OCI-LY7 (cell line): ENCODE data around the gene BEND5. TPM values are rescaled to one million over a fixed set of nuclear protein-coding genes. Genes with fewer than 3 reads are reported as not detected.

Source experiments
- BruUV-seq: library from RNA; stranded (reverse); fragments of 400-500 nt; replicated peaks from 2 replicates; lab custom pipeline; 2021; lab: Mats Ljungman, UMichigan
- CTCF ChIA-PET: fragments of 300-600 bp; sonication (Branson Sonifier 250); formaldehyde crosslinking; loops from one replicate; lab custom pipeline; 2022; ENCODE audit warnings: antibody characterized with exemption; ENCODE audit not compliant: unreplicated experiment; lab: Charles Lee
- POLR2A ChIA-PET: fragments of 300-600 bp; sonication (Branson Sonifier 250); formaldehyde crosslinking; loops from one replicate; lab custom pipeline; 2022; ENCODE audit warnings: antibody characterized with exemption; lab: Charles Lee
- DNase-seq: peaks from one replicate; pipeline ENCODE4 v3.0.0-alpha.2; 2015; ENCODE audit warnings: low spot score
- H2AFZ ChIP-seq: fragments of 200-600 bp; sonication (generic), shearing (Covaris generic); 2 replicates; pipeline ENCODE4 v1.6.1; 2014; ENCODE audit warnings: mild to moderate bottlenecking, antibody characterized with exemption, low read length, moderate library complexity
- H3K27ac ChIP-seq: fragments of 200-600 bp; sonication (generic); 2 replicates; pipeline ENCODE4 v1.5.1; 2014; ENCODE audit warnings: mixed run types, low read depth, mild to moderate bottlenecking, moderate library complexity, low read length, inconsistent platforms; ENCODE audit not compliant: poor library complexity, severe bottlenecking
- H3K36me3 ChIP-seq: fragments of 200-600 bp; sonication (generic); 2 replicates; pipeline ENCODE4 v1.6.1; 2014; ENCODE audit warnings: mild to moderate bottlenecking, antibody characterized with exemption, low read length, moderate library complexity, mixed read lengths; ENCODE audit not compliant: insufficient read depth
- H3K4me1 ChIP-seq: fragments of 200-600 bp; sonication (generic); 2 replicates; pipeline ENCODE4 v1.5.1; 2014; ENCODE audit warnings: mild to moderate bottlenecking, low read length; ENCODE audit not compliant: insufficient read depth, poor library complexity, severe bottlenecking
- H3K4me2 ChIP-seq: fragments of 200-600 bp; sonication (generic); 2 replicates; pipeline ENCODE4 v1.6.1; 2014; ENCODE audit warnings: mild to moderate bottlenecking, low read length
- H3K4me3 ChIP-seq: fragments of 200-600 bp; sonication (generic); 2 replicates; pipeline ENCODE4 v1.5.1; 2014; ENCODE audit warnings: mild to moderate bottlenecking, low read depth, low read length; ENCODE audit not compliant: poor library complexity, severe bottlenecking
- H3K79me2 ChIP-seq: fragments of 200-600 bp; sonication (generic); 2 replicates; pipeline ENCODE4 v1.6.1; 2016; ENCODE audit warnings: low read depth, mild to moderate bottlenecking, low read length, moderate library complexity, mixed read lengths; ENCODE audit not compliant: insufficient read depth
- H3K9me2 ChIP-seq: fragments of 200-600 bp; sonication (generic); 2 replicates; pipeline ENCODE4 v1.6.1; 2016; ENCODE audit warnings: mild to moderate bottlenecking, low read length, mixed read lengths; ENCODE audit not compliant: insufficient read depth
- H3K9me3 ChIP-seq: fragments of 200-600 bp; sonication (generic); 2 replicates; pipeline ENCODE4 v1.6.1; 2014; ENCODE audit warnings: mild to moderate bottlenecking, mixed run types, low read length, mixed read lengths
- H4K20me1 ChIP-seq: fragments of 200-600 bp; sonication (generic); 2 replicates; pipeline ENCODE4 v1.6.1; 2014; ENCODE audit warnings: mild to moderate bottlenecking, antibody characterized with exemption, low read length, moderate library complexity, mixed read lengths; ENCODE audit not compliant: insufficient read depth
- EZH2phosphoT487 ChIP-seq: fragments of 200-600 bp; sonication (generic); IDR thresholded peaks from 2 replicates; pipeline ENCODE4 v1.6.1; 2018; ENCODE audit warnings: low read depth, borderline replicate concordance, mild to moderate bottlenecking, mixed run types, antibody characterized with exemption, low read length, moderate library complexity, mixed read lengths
- intact Hi-C: fragments of 100-400 bp; cut with micrococcal nuclease; formaldehyde crosslinking; loops from one replicate; pipeline ENCODE4 v1.10.0; 2022; ENCODE audit not compliant: unreplicated experiment
- total RNA-seq, 2 experiments: library from RNA; depleted of rRNA in 1 of 2; stranded (reverse); fragments of >200 nt in 1 of 2; shearing (Covaris generic) in 1 of 2; gene quantifications; 2 replicates each; pipeline ENCODE4 v1.2.3, GENCODE V29; 2014 to 2022
- TF ChIP-seq, protein P1 (sequence below): fragments of 200-600 bp; sonication (generic); conservative IDR thresholded peaks from 2 replicates; pipeline ENCODE4 v1.5.1; 2014; ENCODE audit warnings: mild to moderate bottlenecking, antibody characterized with exemption, low read length, moderate library complexity, mixed read lengths

The BEND5 gene
- total RNA-seq, 2 experiments from 2014 or later, result not detected

DNA sequence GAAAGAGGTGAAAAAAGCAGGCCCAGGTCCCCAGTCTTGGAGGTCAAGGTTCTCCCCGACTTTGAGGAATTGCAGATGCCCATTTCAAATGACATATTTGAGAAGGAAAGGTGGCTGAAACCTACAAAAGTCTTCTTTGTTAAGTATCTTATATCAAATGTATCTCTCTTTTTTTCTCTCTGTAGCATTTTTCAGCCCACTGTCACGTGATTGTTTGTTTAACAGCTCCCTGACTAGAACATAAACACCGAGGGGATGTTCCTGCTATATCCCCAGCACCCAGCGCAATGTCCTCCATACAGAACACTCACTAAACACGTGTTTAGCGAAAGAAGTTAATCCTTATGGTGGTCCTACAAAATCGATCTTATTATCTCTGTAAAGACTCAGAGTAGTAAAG lies 27.6 kb downstream of the BEND5 start:
- H3K27ac ChIP-seq, result no peak overlapping the region
- TF ChIP-seq, protein P1, sequence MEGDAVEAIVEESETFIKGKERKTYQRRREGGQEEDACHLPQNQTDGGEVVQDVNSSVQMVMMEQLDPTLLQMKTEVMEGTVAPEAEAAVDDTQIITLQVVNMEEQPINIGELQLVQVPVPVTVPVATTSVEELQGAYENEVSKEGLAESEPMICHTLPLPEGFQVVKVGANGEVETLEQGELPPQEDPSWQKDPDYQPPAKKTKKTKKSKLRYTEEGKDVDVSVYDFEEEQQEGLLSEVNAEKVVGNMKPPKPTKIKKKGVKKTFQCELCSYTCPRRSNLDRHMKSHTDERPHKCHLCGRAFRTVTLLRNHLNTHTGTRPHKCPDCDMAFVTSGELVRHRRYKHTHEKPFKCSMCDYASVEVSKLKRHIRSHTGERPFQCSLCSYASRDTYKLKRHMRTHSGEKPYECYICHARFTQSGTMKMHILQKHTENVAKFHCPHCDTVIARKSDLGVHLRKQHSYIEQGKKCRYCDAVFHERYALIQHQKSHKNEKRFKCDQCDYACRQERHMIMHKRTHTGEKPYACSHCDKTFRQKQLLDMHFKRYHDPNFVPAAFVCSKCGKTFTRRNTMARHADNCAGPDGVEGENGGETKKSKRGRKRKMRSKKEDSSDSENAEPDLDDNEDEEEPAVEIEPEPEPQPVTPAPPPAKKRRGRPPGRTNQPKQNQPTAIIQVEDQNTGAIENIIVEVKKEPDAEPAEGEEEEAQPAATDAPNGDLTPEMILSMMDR, result no peak
- TF ChIP-seq EZH2phosphoT487, result no peak
- no peak overlapping the region for H3K4me3 ChIP-seq
- CTCF ChIA-PET, result no interaction called here
- no TSS peak for BruUV-seq
- no peak overlapping the region for H3K4me2 ChIP-seq
- H3K9me3 ChIP-seq, result no peaks in the 10 kb centered on the region
- POLR2A ChIA-PET, result no interaction called here
- no peaks in the 10 kb centered on the region for H3K79me2 ChIP-seq
- peaks cover 18% of the 10 kb centered on the region for H3K4me1 ChIP-seq
- DNase-seq, result no peak
- peak overlapping the region; percentile 12; the same call in 1 of the 2 replicates for H2AFZ ChIP-seq
- H3K36me3 ChIP-seq, result no peaks in the 10 kb centered on the region
- intact Hi-C loops, result no loop called here
- H3K9me2 ChIP-seq, result no peaks in the 10 kb centered on the region
- no peaks in the 10 kb centered on the region for H4K20me1 ChIP-seq

DNA sequence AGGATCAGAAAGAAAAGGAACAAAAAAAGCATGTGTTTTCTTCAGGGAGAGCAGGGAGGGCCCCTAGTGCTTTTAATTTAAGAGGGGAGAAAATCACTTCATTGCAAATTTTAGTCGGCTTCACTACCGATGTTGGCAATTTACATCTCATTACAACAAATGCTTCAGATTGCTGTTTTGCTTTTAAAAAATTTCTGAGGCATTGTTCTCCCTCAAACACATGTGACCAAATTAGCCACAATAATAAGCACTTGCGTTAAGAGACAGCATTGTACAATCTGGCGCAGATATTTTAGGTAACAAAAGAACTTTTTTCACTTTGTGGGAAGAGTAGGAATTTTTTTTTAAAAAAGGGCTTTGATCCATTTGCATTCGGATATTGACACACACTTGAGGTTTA lies 29.8 kb downstream of the BEND5 start:
- BruUV-seq, result no TSS peak
- Histone ChIP-seq H3K9me3 (no peaks in the 10 kb centered on the region), H3K4me1 (peaks cover 18% of the 10 kb centered on the region), H3K4me2 (no peak overlapping the region), H2AFZ (no peak overlapping the region), H3K79me2 (no peaks in the 10 kb centered on the region), H3K9me2 (no peaks in the 10 kb centered on the region), H3K36me3 (no peaks in the 10 kb centered on the region), H3K27ac (no peak overlapping the region), H4K20me1 (no peaks in the 10 kb centered on the region), H3K4me3 (no peak overlapping the region)
- intact Hi-C loops, result no loop called here
- CTCF ChIA-PET, result no interaction called here
- DNase-seq, result no peak
- no peak for TF ChIP-seq EZH2phosphoT487
- TF ChIP-seq, protein P1, result no peak
- POLR2A ChIA-PET, result no interaction called here

DNA sequence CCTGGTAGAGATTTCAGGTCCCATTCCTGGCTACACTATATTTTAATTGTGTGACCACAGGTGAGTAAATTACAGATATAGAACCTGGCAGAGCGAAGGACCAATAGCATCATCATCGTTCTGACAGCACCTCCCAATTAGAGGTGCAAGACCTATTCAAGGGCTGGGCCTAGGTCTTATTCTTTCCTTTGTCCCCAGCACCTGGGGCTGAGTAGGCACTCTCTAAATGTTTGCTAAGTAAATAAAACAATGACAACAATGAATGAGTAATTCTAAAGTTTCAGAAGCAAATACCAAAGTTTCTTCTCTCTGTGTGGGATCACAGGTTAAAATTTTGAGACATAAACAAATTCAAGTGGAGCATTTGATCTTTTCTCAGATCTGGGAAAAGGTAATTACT lies 32.7 kb downstream of the BEND5 start:
- Histone ChIP-seq H4K20me1 (no peaks in the 10 kb centered on the region), H3K9me2 (no peaks in the 10 kb centered on the region), H3K27ac (no peak overlapping the region), H3K4me3 (no peak overlapping the region), H3K9me3 (no peaks in the 10 kb centered on the region), H3K36me3 (no peaks in the 10 kb centered on the region), H3K4me2 (no peak overlapping the region), H2AFZ (no peak overlapping the region), H3K79me2 (no peaks in the 10 kb centered on the region), H3K4me1 (no peaks in the 10 kb centered on the region)
- ChIA-PET POLR2A (no interaction called here), CTCF (no interaction called here)
- TF ChIP-seq EZH2phosphoT487, result no peak
- TF ChIP-seq, protein P1, result no peak
- BruUV-seq, result no TSS peak
- DNase-seq, result no peak
- intact Hi-C loops, result no loop called here
